Uterus (tissue), 2 donors: ENCODE results near the gene G3BP2.

Experiments
- CTCF ChIP-seq, 4 experiments: fragments of 200-600 bp in 2 of 4; fragments of 450-650 bp in 2 of 4; sonication (generic) in 2 of 4; IDR thresholded peaks; one replicate each; pipeline ENCODE4 v1.5.1; 2016 to 2019; ENCODE audit warnings: antibody characterized with exemption in 4 of 4, mild to moderate bottlenecking in 2 of 4, moderate library complexity in 1 of 4
- POLR2A ChIP-seq, 2 donors: fragments of 450-650 bp; IDR thresholded peaks; one replicate each; pipeline ENCODE4 v1.6.1; 2016; ENCODE audit warnings: antibody characterized with exemption in 2 of 2, mild to moderate bottlenecking in 1 of 2, moderate library complexity in 1 of 2

DNA sequence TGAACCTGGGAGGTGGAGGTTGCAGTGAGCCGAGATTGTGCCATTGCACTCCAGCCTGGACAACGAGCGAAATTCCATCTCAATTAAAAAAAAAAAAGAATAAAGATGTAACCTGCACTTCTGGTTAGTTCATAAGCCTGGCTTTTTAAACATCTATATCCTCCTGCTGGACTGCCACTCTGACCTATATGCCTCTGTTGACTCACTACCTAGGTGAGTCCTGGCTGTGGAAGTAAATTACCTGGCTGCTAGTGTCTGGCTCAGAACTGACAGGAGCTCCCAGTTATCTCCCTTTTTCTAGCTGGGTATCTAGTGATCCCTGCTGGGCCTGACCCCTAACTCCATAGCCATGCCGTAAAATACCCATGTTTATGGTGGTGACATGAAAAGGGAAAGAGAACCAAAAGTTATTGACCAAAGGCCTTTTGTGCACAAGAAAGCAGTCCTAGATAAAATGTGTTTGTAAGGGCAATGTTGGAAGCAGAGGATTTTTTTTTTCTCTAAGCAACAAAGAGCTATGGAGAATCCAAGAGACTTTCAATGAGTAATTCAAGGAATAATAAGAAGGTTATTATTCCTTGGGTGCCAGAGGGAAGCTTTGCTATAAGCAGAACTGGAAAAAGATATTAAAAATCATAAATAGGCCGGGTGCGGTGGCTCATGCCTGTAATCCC lies 10.4 kb upstream of the G3BP2 start:
- TF ChIP-seq CTCF (IDR thresholded peaks at IDR 0.05) (no peak), POLR2A (IDR thresholded peaks at IDR 0.05) (no peak)
